Stimulated activated CD4-positive, alpha-beta T cell treated with anti-CD3 and anti-CD28 coated beads, Interleukin-1b, Interleukin-23, amount 100 ng/mL, for 4 hours (primary cell): ENCODE data around the gene AMY2B.
"Not testable (repeated sequence)": the region's sequence is repeated elsewhere in the genome, so short reads cannot be mapped to it uniquely, and the experiment has no call there.

Source experiments
- DNase-seq, 2 donors: peaks; one replicate each; pipeline ENCODE4 v3.0.0-alpha.2; 2020; ENCODE audit warnings: low read depth in 2 of 2

AMY2B gene

GRCh38 chr1:103616994-103617477 lies 45.6 kb downstream of the AMY2B start, which contains the start of gene AMY2A:
Gene AMY2A (plus strand): TSS chr1:103617427. CDS start chr1:103617441, 14 bp downstream.
- DNase-seq, result not testable (repeated sequence)

- DNase-seq, result not testable (repeated sequence)
Measured at GRCh38 chr1:103627436-103627835, 56.0 kb downstream of the AMY2B start.
